HepG2 (cell line): ENCODE results near the gene RNASE7. TPM values are rescaled to one million over a fixed set of nuclear protein-coding genes. Genes with fewer than 3 reads are reported as not detected.

ENCODE experiments used
- ATAC-seq: fragments of 200-7000 bp; cut with Tn5 transposase; 3 replicates; pipeline ENCODE4 v1.9.1; 2020; ENCODE audit warnings: mild to moderate bottlenecking, moderate library complexity
- BruUV-seq: library from RNA; stranded (reverse); fragments of 400-500 nt; replicated peaks from 2 replicates; lab custom pipeline; 2021; lab: Mats Ljungman, UMichigan
- CTCF ChIA-PET: fragments of 300-600 bp; formaldehyde crosslinking; extraction: SDS; loops from one replicate; lab custom pipeline; 2021; ENCODE audit warnings: low total read pairs, inconsistent platforms, low intra/inter-chr PET ratio; lab: Yijun Ruan, JAX
- POLR2A ChIA-PET: fragments of 350-600 bp; sonication (Branson Sonifier 250); formaldehyde crosslinking; loops from one replicate; lab custom pipeline; 2020; ENCODE audit warnings: antibody characterized with exemption, inconsistent platforms; lab: Yijun Ruan, JAX
- DNase-seq: peaks from one replicate; pipeline ENCODE4 v3.0.0-alpha.2; 2015; ENCODE audit warnings: low spot score
- FAIRE-seq: peaks from 3 replicates; lab custom pipeline; 2011; peaks lifted over from hg19 to GRCh38; lab: Jason Lieb, UNC
- H2AFZ ChIP-seq: one replicate; pipeline ENCODE4 v1.6.1; 2011; ENCODE audit warnings: low read length, inconsistent platforms
- H3K27ac ChIP-seq: fragments of 300-600 bp; 3 replicates; pipeline ENCODE4 v1.8.0; 2011; ENCODE audit warnings: mixed run types, mild to moderate bottlenecking, mixed read lengths, low read length, inconsistent platforms; ENCODE audit not compliant: insufficient read depth; ENCODE audit errors: extremely low read length
- H3K27me3 ChIP-seq, 2 experiments: fragments of 200-600 bp in 1 of 2; 2 replicates in 1 of 2; 3 replicates in 1 of 2; pipeline versions ENCODE4 v1.6.0 to v1.8.0; 2011; ENCODE audit warnings: low read length in 2 of 2, mild to moderate bottlenecking in 2 of 2, moderate library complexity in 2 of 2, inconsistent platforms in 1 of 2; ENCODE audit not compliant: insufficient read depth in 2 of 2, control insufficient read depth in 1 of 2
- H3K36me3 ChIP-seq, 2 experiments: fragments of 200-600 bp in 1 of 2; replicated peaks in 1 of 2; 2 replicates in 1 of 2; 3 replicates in 1 of 2; pipeline versions ENCODE4 v1.5.1 to v1.8.0; 2011; ENCODE audit warnings: low read length in 2 of 2, inconsistent platforms in 1 of 2; ENCODE audit not compliant: insufficient read depth in 2 of 2, control insufficient read depth in 1 of 2
- H3K4me1 ChIP-seq: 2 replicates; pipeline ENCODE4 v1.5.1; 2012; ENCODE audit warnings: low read length, inconsistent platforms; ENCODE audit not compliant: insufficient read depth
- H3K4me2 ChIP-seq: 2 replicates; pipeline ENCODE4 v1.6.0; 2011; ENCODE audit warnings: low read depth, low read length, inconsistent platforms
- H3K4me3 ChIP-seq, 3 experiments: fragments of 200-600 bp in 1 of 3; sonication (generic), shearing (Covaris generic) in 1 of 3; replicated peaks in 1 of 3; 2 replicates each; pipeline ENCODE4 v1.5.1; 2011 to 2016; ENCODE audit warnings: low read length in 3 of 3, inconsistent platforms in 2 of 3, low read depth in 2 of 3, mild to moderate bottlenecking in 2 of 3, control low read depth in 1 of 3, mixed read lengths in 1 of 3; ENCODE audit not compliant: insufficient read depth in 1 of 3
- H3K79me2 ChIP-seq: one replicate; pipeline ENCODE4 v1.6.1; 2011; ENCODE audit warnings: low read length, inconsistent platforms; ENCODE audit not compliant: insufficient read depth
- H3K9ac ChIP-seq: 2 replicates; pipeline ENCODE4 v1.6.0; 2011; ENCODE audit warnings: mild to moderate bottlenecking, low read depth, low read length, inconsistent platforms; ENCODE audit not compliant: insufficient read depth
- H3K9me3 ChIP-seq: 2 replicates; pipeline ENCODE4 v1.5.1; 2012; ENCODE audit warnings: mild to moderate bottlenecking, low read length
- H4K20me1 ChIP-seq: 2 replicates; pipeline ENCODE4 v1.6.0; 2011; ENCODE audit warnings: inconsistent platforms, mild to moderate bottlenecking, low read length, moderate library complexity; ENCODE audit not compliant: insufficient read depth
- ELF4 ChIP-seq: sonication (generic); formaldehyde crosslinking; IDR thresholded peaks from 2 replicates; pipeline ENCODE4 v1.5.0; 2020; ENCODE audit warnings: missing genetic modification reagents, mild to moderate bottlenecking, moderate library complexity, borderline replicate concordance
- HMGXB3 ChIP-seq: sonication (generic); formaldehyde crosslinking; IDR thresholded peaks from 2 replicates; pipeline ENCODE4 v1.4.0; 2020; ENCODE audit warnings: missing genetic modification reagents, borderline replicate concordance
- MAX ChIP-seq: IDR thresholded peaks from 2 replicates; pipeline ENCODE4 v1.6.1; 2012; ENCODE audit warnings: inconsistent platforms
- SP2 ChIP-seq: sonication (generic); formaldehyde crosslinking; IDR thresholded peaks from 2 replicates; pipeline ENCODE4 v1.5.1; 2020; ENCODE audit warnings: mild to moderate bottlenecking, missing genetic modification reagents
- WGBS: methylation state at CpG from one replicate; pipeline ENCODE4 v1.1.6; 2017; ENCODE audit warnings: low lambda C conversion rate; 5-methylcytosine and 5-hydroxymethylcytosine counted together
- in situ Hi-C: cut with HindIII; loops from 2 replicates; pipeline ENCODE4 v1.10.0; 2017; ENCODE audit warnings: low pct_unique_long_range_greater_than_20kb; ENCODE audit not compliant: extremely low pct_ligation_motif_present
- intact Hi-C: fragments of 100-400 bp; cut with micrococcal nuclease; formaldehyde crosslinking; loops from one replicate; pipeline ENCODE4 v1.10.0; 2022; ENCODE audit not compliant: unreplicated experiment
- polyA plus RNA-seq, 8 experiments: library from polyadenylated mRNA; depleted of rRNA in 3 of 8; stranded (reverse) in 7 of 8; unstranded in 1 of 8; fragments of >200 nt; fragmentation: Illumina TruSeq in 4 of 8; extraction: Trizol in 4 of 8; gene quantifications; 2 replicates each; pipeline versions ENCODE4 v1.2.1 to v1.2.3, GENCODE V29; 2011 to 2016; ENCODE audit warnings: low read depth in 4 of 8, missing spikeins in 1 of 8, mixed read lengths in 1 of 8; ENCODE audit not compliant: insufficient read depth in 1 of 8
- total RNA-seq, 5 experiments: library from RNA; depleted of rRNA; stranded (reverse); fragments of >200 nt; fragmentation: Illumina TruSeq; extraction: Trizol; gene quantifications; 2 replicates each; pipeline ENCODE4 v1.2.3, GENCODE V29; 2016; ENCODE audit warnings: low read depth in 1 of 5
- TF ChIP-seq, protein P1 (sequence below): sonication (generic); formaldehyde crosslinking; IDR thresholded peaks from 2 replicates; pipeline ENCODE4 v1.5.0; 2020; ENCODE audit warnings: mild to moderate bottlenecking, missing genetic modification reagents
- TF ChIP-seq, protein P2 (sequence below): fragments of 450-650 bp; IDR thresholded peaks from 2 replicates; pipeline ENCODE4 v1.6.1; 2017; ENCODE audit warnings: mild to moderate bottlenecking

The RNASE7 gene
- total and polyA plus RNA-seq, 2 of the 13 experiments (the other 11 are each of a cell fraction or from before 2014, with no cell fraction given): 0.04 TPM; not detected in 1

DNA sequence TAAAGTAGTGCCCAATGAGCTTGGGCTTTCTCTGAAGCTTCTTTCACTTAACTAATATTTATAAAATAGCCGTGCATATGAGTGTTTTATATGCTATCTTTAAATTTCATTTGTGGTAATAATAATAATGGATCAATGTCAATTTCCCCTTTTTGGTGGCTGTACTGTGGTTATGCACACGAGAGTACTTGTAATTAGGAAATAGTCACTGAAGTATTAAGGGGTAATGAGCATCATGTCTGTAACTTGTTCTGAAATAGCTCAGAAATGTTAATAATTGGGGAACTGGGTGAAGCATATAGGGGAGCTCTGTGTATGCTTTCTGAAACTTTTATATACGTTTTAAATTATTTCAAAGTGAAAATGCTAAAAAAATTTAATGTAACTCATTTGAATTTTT lies 8.4 kb downstream of the RNASE7 start:
- no peak overlapping the region for H3K27ac ChIP-seq
- intact Hi-C loops: no loop called here
- in situ Hi-C loops: no loop called here
- no peak overlapping the region for H3K4me2 ChIP-seq
- no peaks in the 10 kb centered on the region for H3K36me3 ChIP-seq
- CTCF ChIA-PET: no interaction called here
- no peak overlapping the region for H3K9ac ChIP-seq
- ATAC-seq (no peak), FAIRE-seq (no peak), DNase-seq (no peak)
- TF ChIP-seq SP2 (CRISPR knock-in tag) (no peak), HMGXB3 (CRISPR knock-in tag) (no peak), MAX (no peak), ELF4 (CRISPR knock-in tag) (no peak)
- TF ChIP-seq, protein P1, sequence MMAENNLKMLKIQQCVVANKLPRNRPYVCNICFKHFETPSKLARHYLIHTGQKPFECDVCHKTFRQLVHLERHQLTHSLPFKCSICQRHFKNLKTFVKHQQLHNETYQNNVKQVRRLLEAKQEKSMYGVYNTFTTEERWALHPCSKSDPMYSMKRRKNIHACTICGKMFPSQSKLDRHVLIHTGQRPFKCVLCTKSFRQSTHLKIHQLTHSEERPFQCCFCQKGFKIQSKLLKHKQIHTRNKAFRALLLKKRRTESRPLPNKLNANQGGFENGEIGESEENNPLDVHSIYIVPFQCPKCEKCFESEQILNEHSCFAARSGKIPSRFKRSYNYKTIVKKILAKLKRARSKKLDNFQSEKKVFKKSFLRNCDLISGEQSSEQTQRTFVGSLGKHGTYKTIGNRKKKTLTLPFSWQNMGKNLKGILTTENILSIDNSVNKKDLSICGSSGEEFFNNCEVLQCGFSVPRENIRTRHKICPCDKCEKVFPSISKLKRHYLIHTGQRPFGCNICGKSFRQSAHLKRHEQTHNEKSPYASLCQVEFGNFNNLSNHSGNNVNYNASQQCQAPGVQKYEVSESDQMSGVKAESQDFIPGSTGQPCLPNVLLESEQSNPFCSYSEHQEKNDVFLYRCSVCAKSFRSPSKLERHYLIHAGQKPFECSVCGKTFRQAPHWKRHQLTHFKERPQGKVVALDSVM (CRISPR knock-in tag): no peak
- TF ChIP-seq, protein P2, sequence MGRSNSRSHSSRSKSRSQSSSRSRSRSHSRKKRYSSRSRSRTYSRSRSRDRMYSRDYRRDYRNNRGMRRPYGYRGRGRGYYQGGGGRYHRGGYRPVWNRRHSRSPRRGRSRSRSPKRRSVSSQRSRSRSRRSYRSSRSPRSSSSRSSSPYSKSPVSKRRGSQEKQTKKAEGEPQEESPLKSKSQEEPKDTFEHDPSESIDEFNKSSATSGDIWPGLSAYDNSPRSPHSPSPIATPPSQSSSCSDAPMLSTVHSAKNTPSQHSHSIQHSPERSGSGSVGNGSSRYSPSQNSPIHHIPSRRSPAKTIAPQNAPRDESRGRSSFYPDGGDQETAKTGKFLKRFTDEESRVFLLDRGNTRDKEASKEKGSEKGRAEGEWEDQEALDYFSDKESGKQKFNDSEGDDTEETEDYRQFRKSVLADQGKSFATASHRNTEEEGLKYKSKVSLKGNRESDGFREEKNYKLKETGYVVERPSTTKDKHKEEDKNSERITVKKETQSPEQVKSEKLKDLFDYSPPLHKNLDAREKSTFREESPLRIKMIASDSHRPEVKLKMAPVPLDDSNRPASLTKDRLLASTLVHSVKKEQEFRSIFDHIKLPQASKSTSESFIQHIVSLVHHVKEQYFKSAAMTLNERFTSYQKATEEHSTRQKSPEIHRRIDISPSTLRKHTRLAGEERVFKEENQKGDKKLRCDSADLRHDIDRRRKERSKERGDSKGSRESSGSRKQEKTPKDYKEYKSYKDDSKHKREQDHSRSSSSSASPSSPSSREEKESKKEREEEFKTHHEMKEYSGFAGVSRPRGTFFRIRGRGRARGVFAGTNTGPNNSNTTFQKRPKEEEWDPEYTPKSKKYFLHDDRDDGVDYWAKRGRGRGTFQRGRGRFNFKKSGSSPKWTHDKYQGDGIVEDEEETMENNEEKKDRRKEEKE: no peak
- H3K4me3 ChIP-seq: no peak overlapping the region
- no TSS peak for BruUV-seq
- peaks cover 84% of the 10 kb centered on the region for H3K4me1 ChIP-seq
- no peaks in the 10 kb centered on the region for H3K27me3 ChIP-seq
- no peaks in the 10 kb centered on the region for H3K9me3 ChIP-seq
- no peak overlapping the region for H2AFZ ChIP-seq
- H4K20me1 ChIP-seq: no peaks in the 10 kb centered on the region
- POLR2A ChIA-PET: interaction anchor here (1.0 to 4.9 kb wide), 2 partner anchors 11 to 18 kb away, joined by 4 to 26 read pairs; no protein-coding TSS in a partner anchor
- no peaks in the 10 kb centered on the region for H3K79me2 ChIP-seq
- WGBS: 94% methylated on average over 3 of the region's 3 CpGs
